Muscle layer of colon (tissue), 2 donors: ENCODE results near the gene PSG4.
"Not testable (repeated sequence)": the region's sequence is repeated elsewhere in the genome, so short reads cannot be mapped to it uniquely, and the experiment has no call there.

Source experiments
- H3K27ac ChIP-seq: one replicate; pipeline ENCODE4 v1.7.0; 2013; ENCODE audit warnings: low read depth, mild to moderate bottlenecking, low read length, moderate library complexity
- H3K27me3 ChIP-seq, 2 donors: one replicate each; pipeline ENCODE4 v1.7.0; 2013; ENCODE audit warnings: low read length in 2 of 2, mild to moderate bottlenecking in 2 of 2; ENCODE audit not compliant: insufficient read depth in 2 of 2, control insufficient read depth in 1 of 2
- H3K36me3 ChIP-seq: one replicate; pipeline ENCODE4 v1.7.0; 2013; ENCODE audit warnings: mild to moderate bottlenecking, low read length; ENCODE audit not compliant: insufficient read depth
- H3K4me1 ChIP-seq: one replicate; pipeline ENCODE4 v1.7.0; 2013; ENCODE audit warnings: mild to moderate bottlenecking, low read length; ENCODE audit not compliant: insufficient read depth
- H3K4me3 ChIP-seq, 2 donors: one replicate each; pipeline ENCODE4 v1.7.0; 2013; ENCODE audit warnings: low read length in 2 of 2, low read depth in 1 of 2, mild to moderate bottlenecking in 1 of 2, moderate library complexity in 1 of 2
- H3K9ac ChIP-seq: one replicate; pipeline ENCODE4 v1.7.0; 2013; ENCODE audit warnings: low read length
- H3K9me3 ChIP-seq: one replicate; pipeline ENCODE4 v1.7.0; 2013; ENCODE audit warnings: mild to moderate bottlenecking, low read length
- donor health status: abdominal sarcoma.
- donor health status: Adenocarcinoma of cecum.

PSG4 gene

DNA sequence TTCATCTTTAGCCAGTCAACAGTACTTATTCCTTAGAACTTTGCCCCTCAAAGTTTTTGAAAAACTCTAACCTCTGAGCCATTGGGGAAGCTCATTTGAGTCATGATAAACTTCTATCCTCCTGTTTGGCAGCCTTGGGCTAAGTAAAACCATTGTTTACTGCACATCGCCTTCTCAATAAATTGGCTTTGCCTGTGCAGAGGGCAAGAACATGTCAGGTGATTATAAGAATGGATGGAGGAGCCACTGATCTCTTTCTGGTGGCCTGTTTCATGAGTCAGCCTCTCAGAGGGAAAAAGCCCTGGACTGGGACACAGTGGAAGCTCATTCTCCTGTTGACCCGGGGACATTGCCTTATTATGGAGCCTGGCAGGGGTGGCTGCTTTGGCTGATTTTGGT is 19.4 kb upstream of the PSG4 start:
- no peaks in the 10 kb centered on the region for H3K9me3 ChIP-seq
- no peak overlapping the region for H3K4me3 ChIP-seq
- H3K9ac ChIP-seq = no peak overlapping the region
- H3K36me3 ChIP-seq = no peaks in the 10 kb centered on the region
- H3K27ac ChIP-seq = no peak overlapping the region
- H3K27me3 ChIP-seq = no peaks in the 10 kb centered on the region
- H3K4me1 ChIP-seq = no peaks in the 10 kb centered on the region

DNA sequence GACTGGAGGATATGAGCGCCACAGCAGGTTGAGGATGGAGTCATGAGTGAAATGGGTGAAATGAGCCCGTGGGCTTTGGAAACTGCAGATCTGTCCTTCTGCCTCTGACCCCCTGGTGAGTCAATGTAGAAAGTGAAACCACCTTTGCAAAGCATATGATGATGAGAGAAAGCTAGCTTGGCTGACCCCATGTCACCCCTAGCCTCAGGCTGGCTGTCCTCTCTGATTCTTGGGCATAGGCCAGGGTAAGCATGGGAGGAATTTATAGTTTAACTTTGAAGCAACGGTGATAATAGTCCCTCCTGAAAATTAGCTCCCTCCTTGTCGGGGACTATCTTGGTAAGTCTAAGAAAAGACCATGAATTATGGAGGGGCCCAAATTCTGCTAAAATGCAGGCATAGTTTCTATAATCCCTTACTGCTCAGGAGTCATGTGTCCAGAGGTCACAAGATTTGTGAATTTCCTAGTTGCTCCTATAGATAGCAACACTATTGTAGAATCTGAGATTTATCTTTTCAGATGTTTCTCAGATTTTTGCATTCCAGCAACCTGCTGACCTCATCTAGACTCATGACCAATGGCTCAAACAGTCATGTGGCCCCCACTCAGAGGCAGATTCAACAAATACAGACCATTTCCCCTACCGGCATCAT is 18.9 kb upstream of the PSG4 start:
- H3K4me3 ChIP-seq, H3K9ac ChIP-seq, H3K4me1 ChIP-seq, H3K27me3 ChIP-seq, H3K9me3 ChIP-seq, H3K27ac ChIP-seq, H3K36me3 ChIP-seq: not testable (repeated sequence)

DNA sequence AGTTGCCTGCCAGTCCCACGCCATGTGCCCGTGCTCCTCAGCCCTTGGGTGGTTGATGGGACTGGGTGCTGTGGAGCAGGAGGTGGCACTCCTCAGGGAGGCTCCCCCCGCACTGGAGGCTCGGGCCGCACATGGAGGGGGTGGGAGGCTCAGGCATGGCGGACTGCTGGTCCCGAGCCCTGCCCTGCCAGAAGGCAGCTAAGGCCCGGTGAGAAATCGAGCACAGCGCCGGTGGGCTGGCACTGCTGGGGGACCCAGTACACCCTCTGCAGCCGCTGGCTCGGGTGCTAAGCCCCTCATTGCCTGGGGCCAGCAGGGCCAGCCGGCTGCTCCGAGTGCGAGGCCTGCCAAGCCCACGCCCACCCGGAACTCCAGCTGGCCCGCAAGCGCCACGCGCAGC is 16.5 kb upstream of the PSG4 start:
- not testable (repeated sequence) for H3K36me3 ChIP-seq, H3K9me3 ChIP-seq, H3K27ac ChIP-seq, H3K9ac ChIP-seq, H3K27me3 ChIP-seq, H3K4me3 ChIP-seq, H3K4me1 ChIP-seq

DNA sequence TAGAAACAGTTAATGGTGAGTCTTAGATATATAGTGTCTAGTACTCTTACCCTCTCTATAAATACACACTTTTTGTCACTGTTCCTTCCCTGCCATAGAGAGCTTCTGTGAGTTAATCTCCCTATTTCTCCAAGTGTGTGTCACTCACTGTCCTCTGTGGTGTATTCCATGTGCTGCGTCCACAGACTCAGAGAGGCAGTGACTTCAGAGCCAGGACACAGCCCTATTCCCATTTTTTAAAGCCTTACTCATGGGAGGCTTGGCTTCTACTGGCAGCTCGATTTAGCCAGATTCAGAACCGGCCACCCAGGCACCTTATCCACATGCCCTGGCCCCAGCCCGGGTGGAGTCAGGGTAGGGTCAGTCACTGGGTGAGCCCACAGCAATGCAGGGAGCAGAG is 13.7 kb upstream of the PSG4 start:
- not testable (repeated sequence) for H3K27me3 ChIP-seq, H3K4me3 ChIP-seq, H3K36me3 ChIP-seq, H3K9ac ChIP-seq, H3K9me3 ChIP-seq, H3K27ac ChIP-seq, H3K4me1 ChIP-seq

DNA sequence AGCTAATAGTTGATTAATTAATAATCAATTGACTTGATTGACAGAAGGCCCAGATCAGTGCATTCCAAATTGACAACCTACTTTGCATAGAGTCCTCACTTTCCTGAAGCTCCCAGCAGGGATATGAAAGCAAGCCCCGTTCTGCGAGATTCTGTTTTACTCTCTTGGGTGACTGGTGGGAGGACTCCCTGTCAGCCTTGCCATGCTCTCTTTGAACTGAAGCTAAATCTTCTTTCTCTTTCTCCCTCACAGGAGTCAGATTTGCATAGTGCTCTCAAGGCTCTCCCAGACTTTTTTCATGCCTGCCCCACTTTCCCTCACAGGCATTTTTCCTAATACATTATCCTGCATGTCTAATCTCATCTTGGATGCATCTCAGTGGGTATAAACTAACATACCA is 10.4 kb upstream of the PSG4 start:
- H3K36me3 ChIP-seq, H3K9ac ChIP-seq, H3K4me1 ChIP-seq, H3K9me3 ChIP-seq, H3K27ac ChIP-seq, H3K4me3 ChIP-seq, H3K27me3 ChIP-seq: not testable (repeated sequence)

DNA sequence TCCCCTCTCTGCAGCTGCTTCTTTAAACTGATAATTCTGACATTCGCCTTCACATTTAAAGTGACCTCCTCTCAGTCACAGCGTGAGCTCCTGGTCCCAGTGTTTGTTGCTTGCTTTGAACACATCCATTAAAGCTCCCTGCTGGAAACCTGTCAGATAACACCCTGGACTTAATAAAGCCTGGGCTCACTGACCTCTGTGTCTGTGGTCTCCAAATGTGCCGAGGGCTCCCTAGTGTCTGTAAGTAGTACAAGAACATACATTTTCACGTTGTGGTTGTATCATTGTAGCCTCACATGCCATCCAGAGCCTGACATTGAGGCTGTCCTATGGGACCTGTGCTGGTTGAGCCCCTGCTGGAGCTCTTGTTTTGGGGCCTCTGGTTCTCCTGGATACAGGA is 2.6 kb upstream of the PSG4 start:
- no peak overlapping the region for H3K27ac ChIP-seq
- H3K4me3 ChIP-seq = no peak overlapping the region
- no peaks in the 10 kb centered on the region for H3K4me1 ChIP-seq
- no peaks in the 10 kb centered on the region for H3K36me3 ChIP-seq
- H3K9me3 ChIP-seq = no peaks in the 10 kb centered on the region
- no peaks in the 10 kb centered on the region for H3K27me3 ChIP-seq
- H3K9ac ChIP-seq = no peak overlapping the region

DNA sequence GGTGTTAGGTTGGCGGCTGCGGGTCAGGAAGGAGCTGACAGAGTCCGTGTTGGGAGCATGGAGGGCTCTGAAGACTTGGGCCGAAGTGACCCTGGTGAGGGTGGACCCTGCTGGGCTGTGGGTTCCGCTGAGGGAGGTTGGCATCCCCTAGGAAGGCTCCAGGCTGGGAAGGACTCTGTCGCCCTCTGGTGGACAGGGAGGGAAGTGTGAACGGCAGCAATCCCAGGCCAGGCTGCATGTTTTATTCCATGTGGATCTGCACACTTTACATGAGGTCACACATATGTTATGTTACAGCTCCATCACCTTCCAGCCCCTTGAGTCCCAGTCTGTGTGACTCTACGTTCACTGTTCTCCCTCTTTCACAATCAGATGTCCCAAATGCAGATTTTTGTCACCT is 1.7 kb upstream of the PSG4 start:
- H3K27ac ChIP-seq, H3K9ac ChIP-seq, H3K27me3 ChIP-seq, H3K36me3 ChIP-seq, H3K4me3 ChIP-seq, H3K9me3 ChIP-seq, H3K4me1 ChIP-seq: not testable (repeated sequence)

DNA sequence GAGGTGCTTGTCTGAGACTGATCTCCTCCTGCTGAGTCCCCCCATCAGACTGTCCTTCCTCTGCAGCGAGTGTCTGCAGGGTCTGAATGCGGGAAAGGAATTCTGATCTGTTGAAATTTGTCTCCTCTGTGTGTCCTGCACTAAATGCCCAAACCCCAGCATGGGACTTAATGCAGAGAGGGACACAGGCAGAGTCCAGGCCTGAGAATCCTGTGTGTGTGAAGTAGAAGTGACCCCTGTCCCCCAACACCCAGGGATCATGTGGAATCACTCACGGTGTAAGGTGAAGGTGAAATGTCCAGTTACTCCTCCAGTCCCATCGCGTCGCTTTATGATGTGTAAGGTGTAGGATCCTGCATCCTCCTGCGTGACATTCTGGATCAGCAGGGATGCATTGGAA is 1.8 kb downstream of the PSG4 start:
- H3K27ac ChIP-seq, H3K27me3 ChIP-seq, H3K9me3 ChIP-seq, H3K4me3 ChIP-seq, H3K4me1 ChIP-seq, H3K9ac ChIP-seq, H3K36me3 ChIP-seq: not testable (repeated sequence)

DNA sequence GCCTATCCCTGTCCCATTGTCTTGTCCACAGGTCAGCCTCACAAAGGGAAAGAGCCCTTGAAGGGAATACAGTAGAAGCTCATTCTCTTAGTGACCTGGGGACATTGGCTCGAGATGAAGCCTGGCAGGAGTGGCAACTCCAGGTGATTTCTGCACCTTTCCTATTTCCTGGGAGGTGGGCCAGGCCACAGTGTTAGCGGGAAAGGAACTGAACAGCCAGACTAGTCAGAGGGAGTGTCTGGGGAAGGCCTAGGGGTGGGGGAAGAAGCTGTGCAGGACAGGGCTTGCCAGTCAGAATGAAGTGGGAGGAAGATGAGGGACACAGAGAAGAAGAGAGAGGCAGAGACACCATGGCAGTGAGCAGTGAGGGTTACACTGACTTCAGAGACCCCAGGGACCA is 3.5 kb downstream of the PSG4 start:
- H3K9ac ChIP-seq, H3K4me1 ChIP-seq, H3K4me3 ChIP-seq, H3K36me3 ChIP-seq, H3K27ac ChIP-seq, H3K27me3 ChIP-seq, H3K9me3 ChIP-seq: not testable (repeated sequence)

DNA sequence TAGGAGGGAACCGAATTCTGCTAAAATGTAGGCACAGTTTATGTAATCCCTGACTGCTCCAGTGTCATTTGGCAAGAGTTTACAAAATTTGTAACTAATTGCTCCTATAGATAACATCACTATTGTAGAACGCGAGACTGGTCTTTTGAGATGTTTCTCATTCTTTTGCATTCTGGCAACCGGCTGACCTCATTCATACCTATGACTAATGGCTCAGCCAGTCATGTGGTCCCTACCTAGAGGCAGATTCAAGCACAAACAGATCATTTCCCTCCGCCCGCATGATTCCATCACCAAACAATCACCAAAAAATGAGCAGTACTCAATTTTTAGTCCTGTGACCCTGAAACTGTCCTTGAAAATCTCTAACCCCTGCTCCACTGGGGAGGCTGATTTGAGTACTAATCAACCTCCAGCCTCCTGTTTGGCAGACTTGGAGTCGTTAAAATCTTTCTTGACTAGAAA is 4.1 kb downstream of the PSG4 start:
- not testable (repeated sequence) for H3K4me3 ChIP-seq, H3K9ac ChIP-seq, H3K27me3 ChIP-seq, H3K36me3 ChIP-seq, H3K9me3 ChIP-seq, H3K27ac ChIP-seq, H3K4me1 ChIP-seq

DNA sequence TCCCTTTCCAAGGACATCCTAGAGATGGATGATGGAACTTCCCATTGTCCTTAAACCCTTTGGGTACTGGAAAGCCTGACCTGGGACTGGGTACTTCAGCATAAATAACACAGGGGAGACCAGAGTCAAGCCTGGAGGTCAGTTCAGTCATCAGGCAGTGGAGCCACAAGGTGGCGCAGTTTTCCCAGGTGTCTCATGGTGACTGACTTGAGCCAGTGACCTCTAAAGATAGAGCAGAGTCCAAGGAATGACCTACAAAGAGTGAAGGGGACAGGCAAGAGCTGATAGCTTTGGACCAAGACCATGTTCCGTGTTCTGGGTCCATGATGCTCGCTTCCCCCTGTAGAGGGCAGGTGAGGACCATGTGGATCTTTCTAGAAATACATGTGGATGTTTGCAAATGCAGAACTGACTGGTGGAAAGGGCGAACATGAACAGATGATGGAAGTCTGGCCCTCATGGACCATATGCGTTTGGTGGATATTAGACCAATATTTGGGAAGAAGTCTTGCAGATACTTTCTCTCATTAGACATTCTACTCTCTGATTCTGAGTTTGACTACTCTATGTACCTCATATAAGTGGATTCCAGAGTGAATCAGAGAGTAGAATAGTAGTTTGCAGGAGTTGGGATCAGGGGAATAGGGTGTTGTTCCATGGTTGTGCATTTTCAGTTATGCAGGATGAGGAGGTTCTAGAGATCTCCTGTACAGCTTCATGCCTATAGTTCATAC is 6.6 kb downstream of the PSG4 start:
- not testable (repeated sequence) for H3K9me3 ChIP-seq, H3K9ac ChIP-seq, H3K27ac ChIP-seq, H3K27me3 ChIP-seq, H3K4me3 ChIP-seq, H3K36me3 ChIP-seq, H3K4me1 ChIP-seq

DNA sequence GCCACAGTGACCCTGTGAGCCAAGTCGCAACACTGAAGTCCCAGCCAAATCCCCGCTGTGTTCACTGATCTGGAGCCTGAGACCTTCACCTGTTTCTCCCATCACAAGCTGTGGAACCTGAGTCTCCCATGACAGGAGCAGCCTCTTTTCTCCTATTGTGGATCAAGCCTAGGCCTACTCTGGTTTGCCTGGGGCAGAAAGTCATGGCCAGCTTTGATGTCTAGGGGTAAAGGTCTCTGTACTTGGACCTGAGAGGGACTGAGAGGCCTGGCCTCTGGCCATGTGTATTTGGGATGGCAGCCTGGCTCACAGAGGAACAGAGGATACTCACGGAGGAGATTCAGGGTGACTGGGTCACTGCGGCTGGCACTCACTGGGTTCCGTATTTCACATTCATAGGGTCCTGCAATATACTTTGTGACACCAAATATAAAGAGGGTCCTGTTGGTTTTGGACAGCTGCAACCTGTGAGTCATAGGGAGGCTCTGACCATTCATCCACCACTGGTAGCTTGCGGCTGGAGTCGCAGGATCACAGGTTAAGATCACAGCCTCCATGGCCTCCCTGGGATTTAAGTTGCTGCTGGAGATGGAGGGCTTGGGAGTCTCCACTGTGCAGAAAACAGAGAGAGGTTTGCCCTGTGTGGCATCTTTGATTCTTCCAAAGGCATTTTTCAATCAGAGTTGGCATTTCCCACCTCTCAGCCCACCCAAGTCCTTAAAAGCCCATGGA is 7.6 kb downstream of the PSG4 start:
- not testable (repeated sequence) for H3K9me3 ChIP-seq, H3K27ac ChIP-seq, H3K36me3 ChIP-seq, H3K4me1 ChIP-seq, H3K27me3 ChIP-seq, H3K4me3 ChIP-seq, H3K9ac ChIP-seq
